Spleen (tissue), 11 donors: ENCODE data around the gene NUDT8. TPM values are rescaled to one million over a fixed set of nuclear protein-coding genes. Genes with fewer than 3 reads are reported as not detected.
A peak's percentile ranks its signal among the peaks of the same experiment; 100 is the strongest.

ENCODE experiments used
- DNase-seq: peaks from one replicate; pipeline ENCODE4 v3.0.0-alpha.2; 2020
- H3K27ac ChIP-seq, 8 donors: fragments of 200-600 bp; sonication (generic) in 7 of 8; 1 replicate in 4 of 8; 2 replicates in 4 of 8; pipeline versions ENCODE4 v1.5.0 to v1.8.0; 2016 to 2021; ENCODE audit warnings: inconsistent platforms in 4 of 8, mild to moderate bottlenecking in 4 of 8, moderate library complexity in 1 of 8
- H3K27me3 ChIP-seq, 7 donors: fragments of 200-600 bp; sonication (generic) in 6 of 7; replicated peaks in 1 of 7; 1 replicate in 4 of 7; 2 replicates in 3 of 7; pipeline versions ENCODE4 v1.5.0 to v1.8.0; 2016 to 2021; ENCODE audit warnings: inconsistent platforms in 3 of 7, mild to moderate bottlenecking in 1 of 7
- H3K36me3 ChIP-seq, 6 donors: fragments of 200-600 bp; sonication (generic) in 5 of 6; 1 replicate in 4 of 6; 2 replicates in 2 of 6; pipeline versions ENCODE4 v1.5.0 to v1.8.0; 2016 to 2021; ENCODE audit warnings: inconsistent platforms in 2 of 6
- H3K4me1 ChIP-seq, 6 donors: fragments of 200-600 bp; sonication (generic) in 5 of 6; 1 replicate in 3 of 6; 2 replicates in 3 of 6; pipeline versions ENCODE4 v1.5.0 to v1.8.0; 2016 to 2021; ENCODE audit warnings: inconsistent platforms in 3 of 6
- H3K4me3 ChIP-seq, 8 donors: fragments of 200-600 bp; sonication (generic) in 7 of 8; 1 replicate in 4 of 8; 2 replicates in 4 of 8; pipeline versions ENCODE4 v1.5.0 to v1.8.0; 2016 to 2021; ENCODE audit warnings: inconsistent platforms in 4 of 8, mild to moderate bottlenecking in 4 of 8, moderate library complexity in 2 of 8
- H3K9me3 ChIP-seq, 8 donors: fragments of 200-600 bp; sonication (generic) in 7 of 8; 1 replicate in 4 of 8; 2 replicates in 4 of 8; pipeline versions ENCODE4 v1.5.0 to v1.8.0; 2016 to 2021; ENCODE audit warnings: inconsistent platforms in 4 of 8
- CTCF ChIP-seq, 11 experiments: fragments of 200-600 bp in 7 of 11; fragments of 450-650 bp in 4 of 11; sonication (generic) in 4 of 11; IDR thresholded peaks in 8 of 11; conservative IDR thresholded peaks in 3 of 11; 1 replicate in 7 of 11; 2 replicates in 4 of 11; pipeline versions ENCODE4 v1.4.0 to v1.8.0; 2016 to 2021; ENCODE audit warnings: antibody characterized with exemption in 11 of 11, inconsistent platforms in 4 of 11, mild to moderate bottlenecking in 1 of 11
- POLR2A ChIP-seq, 3 donors: fragments of 450-650 bp; IDR thresholded peaks; one replicate each; pipeline ENCODE4 v1.5.1; 2017; ENCODE audit warnings: antibody characterized with exemption in 3 of 3, mild to moderate bottlenecking in 1 of 3
- POLR2AphosphoS5 ChIP-seq, 3 donors: sonication (generic); formaldehyde crosslinking; IDR thresholded peaks; one replicate each; pipeline ENCODE4 v1.5.1; 2017; ENCODE audit warnings: antibody characterized with exemption in 3 of 3
- WGBS, 5 donors: extraction: QIAGEN DNeasy Blood & Tissue Kit in 3 of 5; methylation state at CpG; one replicate each; pipeline versions ENCODE4 v1.1.5 to v1.1.7; 2013 to 2018; 5-methylcytosine and 5-hydroxymethylcytosine counted together
- intact Hi-C: fragments of 100-400 bp; cut with DNase I; formaldehyde crosslinking; loops from one replicate; pipeline ENCODE4 v1.15.0; 2023; ENCODE audit warnings: low total_unique reads
- polyA plus RNA-seq, 3 donors: library from polyadenylated mRNA; stranded (reverse); fragments of 200-250 nt; gene quantifications; one replicate each; pipeline ENCODE4 v1.2.1, GENCODE V29; 2013
- total RNA-seq, 7 donors: library from RNA; depleted of rRNA in 3 of 7; stranded (reverse); fragments of >200 nt in 3 of 7; fragmentation: NEBNext Ultra II Directional in 4 of 7; extraction: Animal tissue kit (Norgen Biotek cat#: 25700) in 4 of 7; gene quantifications; one replicate each; pipeline versions ENCODE4 v1.1.0 to v1.2.1, GENCODE V29; 2016 to 2021
- donor health status: healthy with polysubstance abuse.
- donor health status: DM: no; HTN: no; CAD: no; lungs with moderate emphysema.
- donor health status: DM: no; HTN: no; CAD: no.
- donor health status: Bipolar disorder and iron deficiency.
- donor health status: healthy.
- donor health status: DM: no; HTN: no; CAD: no.
- donor health status: DM: yes; HTN: yes; CAD: no.

NUDT8 gene
- total and polyA plus RNA-seq, 10 donors = 2.7 to 9.2 (median 5.9) TPM

- no peaks in the 10 kb centered on the region for H3K9me3 ChIP-seq
- intact Hi-C loops = no loop called here
- TF ChIP-seq POLR2A (IDR thresholded peaks at IDR 0.05) (no peak), POLR2AphosphoS5 (IDR thresholded peaks at IDR 0.05) (no peak), CTCF (IDR thresholded peaks at IDR 0.05 in 8 of 11, conservative IDR thresholded peaks at IDR 0.05 in 3 of 11) (no peak)
- peaks cover 0 to 45% (median 4%) of the 10 kb centered on the region in 6 donors for H3K36me3 ChIP-seq
- WGBS, 5 donors = 49 to 77% (median 71%) methylated on average over 5 of the region's 5 CpGs
- no peaks in the 10 kb centered on the region for H3K27me3 ChIP-seq
- peaks cover 24 to 89% (median 68%) of the 10 kb centered on the region in 6 donors for H3K4me1 ChIP-seq
- no peak overlapping the region for H3K4me3 ChIP-seq
- DNase-seq = no peak
- peak overlapping the region; percentile 2 to 94 (median 77) for H3K27ac ChIP-seq
Observed at GRCh38 chr11:67586568-67587250, 43.0 kb downstream of the NUDT8 start.

- TF ChIP-seq CTCF (IDR thresholded peaks at IDR 0.05 in 8 of 11, conservative IDR thresholded peaks at IDR 0.05 in 3 of 11) (no peak), POLR2AphosphoS5 (IDR thresholded peaks at IDR 0.05) (no peak), POLR2A (IDR thresholded peaks at IDR 0.05) (no peak)
- intact Hi-C loops = no loop called here
- no peaks in the 10 kb centered on the region for H3K27me3 ChIP-seq
- H3K27ac ChIP-seq = peak overlapping the region in 5 of 8 donors; percentile 22 to 94 (median 78)
- DNase-seq = no peak
- no peak overlapping the region for H3K4me3 ChIP-seq
- no peaks in the 10 kb centered on the region for H3K9me3 ChIP-seq
- peaks cover 24 to 89% (median 68%) of the 10 kb centered on the region in 6 donors for H3K4me1 ChIP-seq
- 79 to 95% (median 87%) methylated on average over 4 of the region's 4 CpGs for WGBS, 5 donors
- peaks cover 0 to 45% (median 4%) of the 10 kb centered on the region in 6 donors for H3K36me3 ChIP-seq
Observed at GRCh38 chr11:67585911-67586310, 43.8 kb downstream of the NUDT8 start.

- intact Hi-C loops = no loop called here
- no peak for TF ChIP-seq CTCF (IDR thresholded peaks at IDR 0.05 in 8 of 11, conservative IDR thresholded peaks at IDR 0.05 in 3 of 11)
- TF ChIP-seq POLR2AphosphoS5 (IDR thresholded peaks at IDR 0.05) = no peak
- no peak for TF ChIP-seq POLR2A (IDR thresholded peaks at IDR 0.05)
- Histone ChIP-seq H3K9me3 (no peaks in the 10 kb centered on the region), H3K36me3 (peaks cover 0 to 45% (median 4%) of the 10 kb centered on the region in 6 donors), H3K27ac (peak overlapping the region in 7 of 8 donors; percentile 87 to 96 (median 94)), H3K4me3 (peak overlapping the region in 6 of 8 donors; percentile 58 to 79 (median 66)), H3K4me1 (peaks cover 24 to 84% (median 67%) of the 10 kb centered on the region in 6 donors), H3K27me3 (peaks cover 0 to 3% (median 0%) of the 10 kb centered on the region in 7 donors)
- WGBS, 5 donors = 86 to 92% (median 87%) methylated on average over 21 of the region's 21 CpGs
- DNase-seq = no peak
Observed at GRCh38 chr11:67584881-67585873, 44.6 kb downstream of the NUDT8 start.
